GM19372 (cell line): ENCODE data around the gene USP15.
"Not testable (repeated sequence)": the region's sequence is repeated elsewhere in the genome, so short reads cannot be mapped to it uniquely, and the experiment has no call there.

ENCODE experiments used
- ATAC-seq: cut with Tn5 transposase; IDR thresholded peaks from one replicate; pipeline ENCODE4 v1.9.1; 2021; ENCODE audit warnings: mild to moderate bottlenecking, low read depth, moderate library complexity; ENCODE audit not compliant: unreplicated experiment

Gene USP15

GRCh38 chr12:62363506-62363905 is 103.3 kb downstream of the USP15 start:
- ATAC-seq, result no peak

GRCh38 chr12:62364697-62365096 is 104.5 kb downstream of the USP15 start:
- ATAC-seq, result not testable (repeated sequence)

GRCh38 chr12:62365846-62366245 is 105.6 kb downstream of the USP15 start:
- ATAC-seq, result not testable (repeated sequence)

GRCh38 chr12:62368430-62369223 is 108.4 kb downstream of the USP15 start:
- ATAC-seq, result not testable (repeated sequence)

- no peak for ATAC-seq
These were observed 110.0 kb downstream of the USP15 start for GRCh38 chr12:62370189-62370588.

- no peak for ATAC-seq
These were observed 111.5 kb downstream of the USP15 start for GRCh38 chr12:62371661-62372060.

DNA sequence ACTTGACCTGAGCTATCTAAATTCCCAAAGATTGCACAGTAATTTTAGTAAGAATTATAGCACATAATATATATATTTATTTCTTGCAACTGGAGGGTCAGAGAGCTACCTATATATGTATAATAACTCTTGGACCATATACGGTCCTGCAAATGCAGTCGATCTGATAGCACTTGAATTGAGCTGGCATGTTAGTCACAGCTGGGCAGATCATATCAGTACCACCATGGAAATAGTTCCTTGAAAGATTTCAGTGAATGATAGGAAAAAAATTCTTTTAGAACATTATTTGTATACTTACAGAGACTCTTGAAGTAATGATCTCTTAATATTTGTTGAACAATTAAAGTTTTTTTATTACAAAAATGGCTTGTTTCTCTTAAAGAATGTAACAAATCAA is 111.9 kb downstream of the USP15 start:
- no peak for ATAC-seq

- ATAC-seq, result no peak
These were observed 112.6 kb downstream of the USP15 start for GRCh38 chr12:62372825-62373224.

GRCh38 chr12:62375603-62376002 is 115.4 kb downstream of the USP15 start:
- no peak for ATAC-seq

DNA sequence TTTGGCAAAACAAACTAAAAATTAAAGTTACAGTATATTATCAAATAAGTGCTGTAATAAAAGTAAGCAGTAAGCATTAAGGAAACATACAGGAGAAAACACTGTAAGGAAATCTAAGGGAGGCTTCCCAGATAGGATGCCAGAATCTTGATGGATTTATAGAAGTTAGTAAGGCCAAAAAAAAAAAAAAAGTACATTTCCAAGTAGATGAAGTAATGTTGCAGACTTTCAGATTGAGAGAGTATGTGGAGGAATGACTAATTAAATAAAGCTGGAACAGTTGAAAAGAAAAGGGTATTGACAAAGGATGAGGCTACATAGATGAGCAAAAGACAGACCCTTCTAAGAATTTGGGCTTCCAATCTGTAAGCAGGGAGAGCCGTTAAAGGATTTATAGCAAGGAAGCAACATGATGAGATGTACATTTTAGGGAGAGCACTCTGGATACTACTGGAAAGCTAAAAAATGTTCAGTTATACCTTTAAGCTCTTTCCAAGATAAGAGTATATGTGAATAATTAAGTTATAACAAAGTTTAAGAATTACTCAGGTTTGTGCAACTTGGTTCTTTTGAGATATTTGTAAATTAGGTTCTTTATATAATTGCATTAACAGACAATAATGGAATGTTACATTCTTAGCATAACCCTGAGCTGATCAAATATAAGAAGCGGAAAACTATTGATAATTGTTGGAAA is 119.0 kb downstream of the USP15 start:
- no peak for ATAC-seq

GRCh38 chr12:62379723-62380045 is 119.5 kb downstream of the USP15 start:
- no peak for ATAC-seq

DNA sequence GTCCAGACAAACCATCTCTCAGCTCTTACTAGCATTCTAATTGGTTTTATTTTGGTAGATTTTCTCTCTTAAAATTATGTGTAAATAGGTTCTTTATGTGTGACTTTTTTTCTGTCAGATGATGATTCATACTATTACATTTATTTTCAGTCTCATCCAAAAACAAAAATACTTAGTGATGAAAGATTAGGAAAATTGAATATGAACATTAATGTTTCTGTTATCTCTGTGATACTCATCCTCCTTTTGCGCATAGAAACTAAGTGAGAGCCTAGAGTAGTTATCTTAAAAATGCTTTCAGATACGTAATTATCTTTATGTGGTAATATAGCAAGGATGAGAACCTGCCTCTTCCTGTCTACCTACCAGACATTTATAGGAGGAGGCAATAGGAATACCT is 122.3 kb downstream of the USP15 start:
- no peak for ATAC-seq

DNA sequence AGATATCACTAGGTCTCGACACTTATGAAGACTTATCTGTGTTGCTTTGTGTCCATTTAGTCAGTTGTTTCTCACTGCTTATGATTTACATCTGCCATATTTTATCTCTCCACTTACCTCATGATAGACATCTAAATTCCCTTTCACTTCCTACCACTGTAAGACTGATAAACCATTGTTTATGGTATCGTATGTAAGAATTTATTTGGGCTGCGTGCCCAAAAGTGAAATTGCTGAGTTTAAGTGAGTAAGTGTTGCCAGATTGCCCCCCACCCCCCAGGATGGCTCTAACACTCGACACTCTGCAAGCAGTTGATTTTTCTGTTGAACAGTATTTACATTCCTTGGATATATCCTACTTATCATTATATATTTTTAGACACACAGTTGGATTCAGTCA is 136.5 kb downstream of the USP15 start:
- no peak for ATAC-seq

GRCh38 chr12:62400135-62400534 is 139.9 kb downstream of the USP15 start:
- no peak for ATAC-seq

DNA sequence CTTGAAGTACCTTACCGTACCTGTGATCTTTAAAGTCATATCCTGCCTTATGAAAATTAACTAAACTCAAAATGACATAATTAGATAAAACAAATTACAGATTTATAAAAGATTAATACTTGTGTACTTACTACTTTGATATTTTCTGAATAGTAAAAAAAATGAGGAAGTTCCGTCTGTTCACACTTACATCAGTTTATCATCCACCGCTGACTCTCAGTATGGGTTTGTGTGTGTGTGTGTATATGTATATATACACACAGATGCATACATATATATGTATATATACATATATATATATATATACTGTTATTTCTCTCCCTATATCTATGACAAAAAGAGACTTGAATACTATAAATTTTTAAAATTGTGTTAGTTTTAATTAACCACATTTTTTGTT is 141.4 kb downstream of the USP15 start:
- ATAC-seq, result no peak

DNA sequence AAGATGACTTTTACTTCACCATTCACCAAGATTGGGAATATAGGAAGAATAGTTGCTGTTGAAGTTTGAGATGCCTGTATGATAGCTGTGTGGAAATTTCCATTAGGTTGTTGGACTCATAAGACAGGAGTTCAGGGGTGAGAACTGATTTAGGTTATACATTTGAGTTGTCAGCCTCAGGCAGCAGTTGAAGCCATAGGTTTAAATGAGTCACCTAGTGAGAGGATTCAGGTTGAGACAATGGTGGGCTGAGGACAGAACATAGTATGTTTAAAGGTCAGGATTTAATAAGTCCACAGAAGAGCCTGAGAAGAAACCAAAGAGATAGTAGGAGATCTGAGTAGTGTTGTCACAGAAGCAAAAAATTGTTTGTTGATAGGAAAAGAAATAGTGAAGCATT is 142.8 kb downstream of the USP15 start:
- ATAC-seq, result no peak

- ATAC-seq, result no peak
These were observed 147.4 kb downstream of the USP15 start for GRCh38 chr12:62407587-62407986.

GRCh38 chr12:62409068-62409467 is 148.9 kb downstream of the USP15 start:
- no peak for ATAC-seq

DNA sequence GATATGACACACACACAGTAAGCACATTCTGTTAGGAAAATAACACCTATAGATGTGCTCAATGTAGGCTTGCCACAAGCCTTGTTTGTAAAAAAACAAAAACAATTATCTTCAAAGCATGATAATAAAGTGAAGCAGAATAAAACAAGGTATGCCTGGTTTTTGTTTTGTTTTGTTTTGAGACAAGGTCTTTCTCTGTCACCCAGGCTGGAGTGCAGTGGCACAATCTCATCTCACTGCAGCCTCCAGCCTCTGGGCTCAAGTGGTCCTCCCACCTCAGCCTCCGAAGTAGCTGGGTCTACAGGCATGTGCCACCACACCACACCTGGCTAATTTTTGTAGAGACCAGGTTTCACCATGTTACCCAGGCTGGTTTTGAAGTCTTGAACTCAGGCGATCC is 154.0 kb downstream of the USP15 start:
- ATAC-seq, result no peak

DNA sequence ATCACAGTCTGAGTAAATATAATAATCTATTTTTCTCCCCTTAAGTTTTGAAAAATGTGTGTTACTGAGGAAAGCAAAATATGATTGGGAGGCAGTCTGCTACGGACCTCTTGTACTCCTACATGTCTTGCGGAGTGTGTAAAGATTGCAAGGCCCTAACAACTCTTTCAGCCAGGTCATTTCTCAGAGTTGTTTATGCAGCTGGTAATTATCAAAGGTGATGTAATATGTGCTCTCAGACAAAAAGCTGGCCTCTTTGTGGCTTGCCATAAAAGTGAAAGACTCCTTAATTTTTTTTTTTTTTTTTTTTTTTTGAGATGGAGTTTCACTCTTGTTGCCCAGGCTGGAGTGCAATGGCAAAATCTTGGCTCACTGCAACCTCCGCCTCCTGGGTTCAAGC is 165.9 kb downstream of the USP15 start:
- ATAC-seq, result no peak

- ATAC-seq, result no peak
These were observed 169.3 kb downstream of the USP15 start for GRCh38 chr12:62429457-62429856.
